Astrocyte (in vitro differentiated cells and primary cell): Measurements from ENCODE around the gene TTLL8. TPM values are rescaled to one million over a fixed set of nuclear protein-coding genes. Genes with fewer than 3 reads are reported as not detected.

Experiments used
- DNase-seq: peaks from one replicate; pipeline ENCODE4 v3.0.0-alpha.2; 2010; ENCODE audit warnings: low read depth
- FAIRE-seq: peaks from 2 replicates; lab custom pipeline; 2011; peaks lifted over from hg19 to GRCh38; lab: Jason Lieb, UNC
- H2AFZ ChIP-seq: 2 replicates; pipeline ENCODE4 v1.6.0; 2012; ENCODE audit warnings: low read depth, low read length, inconsistent platforms
- H3K27ac ChIP-seq: 2 replicates; pipeline ENCODE4 v1.5.1; 2011; ENCODE audit warnings: low read depth, low read length, inconsistent platforms
- H3K27me3 ChIP-seq: 2 replicates; pipeline ENCODE4 v1.6.0; 2011; ENCODE audit warnings: low read length, inconsistent platforms; ENCODE audit not compliant: insufficient read depth
- H3K36me3 ChIP-seq: 2 replicates; pipeline ENCODE4 v1.5.1; 2011; ENCODE audit warnings: low read length, inconsistent platforms; ENCODE audit not compliant: insufficient read depth
- H3K4me1 ChIP-seq: 2 replicates; pipeline ENCODE4 v1.5.1; 2011; ENCODE audit warnings: low read length, inconsistent platforms; ENCODE audit not compliant: insufficient read depth
- H3K4me2 ChIP-seq: 2 replicates; pipeline ENCODE4 v1.6.0; 2012; ENCODE audit warnings: low read length, inconsistent platforms
- H3K4me3 ChIP-seq: 2 replicates; pipeline ENCODE4 v1.5.1; 2011; ENCODE audit warnings: low read depth, mild to moderate bottlenecking, low read length, inconsistent platforms; ENCODE audit not compliant: insufficient read depth
- H3K79me2 ChIP-seq: 2 replicates; pipeline ENCODE4 v1.6.0; 2012; ENCODE audit warnings: mild to moderate bottlenecking, low read length, inconsistent platforms; ENCODE audit not compliant: insufficient read depth
- H3K9ac ChIP-seq: 2 replicates; pipeline ENCODE4 v1.6.0; 2012; ENCODE audit warnings: mild to moderate bottlenecking, low read length, inconsistent platforms
- H3K9me3 ChIP-seq: 2 replicates; pipeline ENCODE4 v1.5.1; 2012; ENCODE audit warnings: low read depth, mild to moderate bottlenecking, low read length, inconsistent platforms; ENCODE audit not compliant: insufficient read depth
- H4K20me1 ChIP-seq: 2 replicates; pipeline ENCODE4 v1.6.0; 2012; ENCODE audit warnings: low read length, inconsistent platforms; ENCODE audit not compliant: insufficient read depth
- H3K27ac Mint-ChIP-seq: one replicate; pipeline ENCODE4 v1.8.0; 2021; ENCODE audit warnings: mild to moderate bottlenecking, mixed read lengths; ENCODE audit not compliant: unreplicated experiment
- H3K27me3 Mint-ChIP-seq: one replicate; pipeline ENCODE4 v1.8.0; 2021; ENCODE audit warnings: low read depth, mixed read lengths; ENCODE audit not compliant: unreplicated experiment
- H3K36me3 Mint-ChIP-seq: one replicate; pipeline ENCODE4 v1.8.0; 2021; ENCODE audit warnings: low read depth, mixed read lengths; ENCODE audit not compliant: unreplicated experiment
- H3K4me1 Mint-ChIP-seq: one replicate; pipeline ENCODE4 v1.8.0; 2021; ENCODE audit warnings: low read depth, mixed read lengths; ENCODE audit not compliant: unreplicated experiment
- H3K4me3 Mint-ChIP-seq: one replicate; pipeline ENCODE4 v1.8.0; 2021; ENCODE audit warnings: mild to moderate bottlenecking, moderate library complexity, mixed read lengths; ENCODE audit not compliant: unreplicated experiment
- H3K9me3 Mint-ChIP-seq: one replicate; pipeline ENCODE4 v1.8.0; 2021; ENCODE audit warnings: mild to moderate bottlenecking, mixed read lengths; ENCODE audit not compliant: unreplicated experiment
- EZH2 ChIP-seq: IDR thresholded peaks from 2 replicates; pipeline ENCODE4 v1.6.1; 2012; ENCODE audit warnings: mild to moderate bottlenecking, low read length, inconsistent platforms; ENCODE audit not compliant: insufficient read depth
- total RNA-seq: library from RNA; stranded (reverse); gene quantifications from 2 replicates; pipeline ENCODE4 v1.2.1, GENCODE V29; 2021
- TF ChIP-seq, protein P1 (sequence below): IDR thresholded peaks from 2 replicates; pipeline ENCODE4 v1.5.1; 2011; ENCODE audit warnings: low read depth, mild to moderate bottlenecking, inconsistent platforms, low read length, moderate library complexity; ENCODE audit not compliant: insufficient read depth

The TTLL8 gene
- total RNA-seq, 1 donor from 2014 or later: not detected

DNA sequence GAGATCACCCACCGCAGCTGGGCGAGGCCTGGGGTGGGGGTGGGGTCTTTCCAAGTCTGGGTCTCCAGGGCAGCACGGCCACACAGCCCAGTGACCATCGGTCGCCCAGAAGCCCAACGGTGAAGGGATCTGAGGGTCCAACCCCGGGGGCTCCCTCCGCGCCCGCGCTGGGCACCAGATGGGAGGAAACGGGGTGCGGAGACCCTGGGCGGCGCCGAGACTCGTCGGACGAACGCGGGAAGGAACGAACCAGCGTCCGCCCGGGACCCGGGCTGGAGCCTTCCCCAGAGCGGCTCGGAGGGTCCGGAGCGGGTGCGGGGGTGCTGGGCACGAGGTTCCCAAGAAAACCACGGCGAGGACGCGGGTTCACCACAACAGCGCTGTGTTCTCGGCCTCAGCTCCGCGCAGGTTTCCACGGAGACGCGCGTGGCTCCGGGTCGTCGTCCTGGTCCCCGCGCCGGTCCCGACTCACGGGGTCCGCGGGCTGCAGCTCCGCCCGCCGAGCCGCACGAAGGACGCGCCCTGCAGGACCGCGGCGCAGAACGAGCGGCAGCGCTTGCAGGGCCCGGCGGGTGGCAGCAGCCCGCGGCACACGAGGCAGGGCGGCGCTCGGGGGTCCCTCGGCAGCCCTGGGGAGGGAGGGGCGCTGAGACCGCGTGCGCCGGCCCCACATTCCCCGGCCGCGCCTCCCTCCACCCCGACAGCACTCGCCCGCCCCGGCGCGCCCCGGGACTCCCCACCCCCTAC lies 43.3 kb downstream of the TTLL8 start:
- peaks cover 33% of the 10 kb centered on the region for H3K27me3 Mint-ChIP-seq
- Histone ChIP-seq H4K20me1 (no peaks in the 10 kb centered on the region), H2AFZ (no peak overlapping the region), H3K79me2 (no peaks in the 10 kb centered on the region), H3K4me3 (no peak overlapping the region), H3K36me3 (no peaks in the 10 kb centered on the region), H3K9ac (no peak overlapping the region), H3K9me3 (no peaks in the 10 kb centered on the region), H3K4me1 (peaks cover 7% of the 10 kb centered on the region), H3K4me2 (peak overlapping the region; percentile 19), H3K27ac (no peak overlapping the region), H3K27me3 (peaks cover 42% of the 10 kb centered on the region)
- no peak for DNase-seq
- no peak overlapping the region for H3K27ac Mint-ChIP-seq
- H3K4me3 Mint-ChIP-seq: no peak overlapping the region
- H3K4me1 Mint-ChIP-seq: no peaks in the 10 kb centered on the region
- FAIRE-seq: no peak
- TF ChIP-seq, protein P1, sequence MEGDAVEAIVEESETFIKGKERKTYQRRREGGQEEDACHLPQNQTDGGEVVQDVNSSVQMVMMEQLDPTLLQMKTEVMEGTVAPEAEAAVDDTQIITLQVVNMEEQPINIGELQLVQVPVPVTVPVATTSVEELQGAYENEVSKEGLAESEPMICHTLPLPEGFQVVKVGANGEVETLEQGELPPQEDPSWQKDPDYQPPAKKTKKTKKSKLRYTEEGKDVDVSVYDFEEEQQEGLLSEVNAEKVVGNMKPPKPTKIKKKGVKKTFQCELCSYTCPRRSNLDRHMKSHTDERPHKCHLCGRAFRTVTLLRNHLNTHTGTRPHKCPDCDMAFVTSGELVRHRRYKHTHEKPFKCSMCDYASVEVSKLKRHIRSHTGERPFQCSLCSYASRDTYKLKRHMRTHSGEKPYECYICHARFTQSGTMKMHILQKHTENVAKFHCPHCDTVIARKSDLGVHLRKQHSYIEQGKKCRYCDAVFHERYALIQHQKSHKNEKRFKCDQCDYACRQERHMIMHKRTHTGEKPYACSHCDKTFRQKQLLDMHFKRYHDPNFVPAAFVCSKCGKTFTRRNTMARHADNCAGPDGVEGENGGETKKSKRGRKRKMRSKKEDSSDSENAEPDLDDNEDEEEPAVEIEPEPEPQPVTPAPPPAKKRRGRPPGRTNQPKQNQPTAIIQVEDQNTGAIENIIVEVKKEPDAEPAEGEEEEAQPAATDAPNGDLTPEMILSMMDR: no peak
- peak; percentile 91 for TF ChIP-seq EZH2
- H3K9me3 Mint-ChIP-seq: peaks cover under 1% of the 10 kb centered on the region
- H3K36me3 Mint-ChIP-seq: no peaks in the 10 kb centered on the region

DNA sequence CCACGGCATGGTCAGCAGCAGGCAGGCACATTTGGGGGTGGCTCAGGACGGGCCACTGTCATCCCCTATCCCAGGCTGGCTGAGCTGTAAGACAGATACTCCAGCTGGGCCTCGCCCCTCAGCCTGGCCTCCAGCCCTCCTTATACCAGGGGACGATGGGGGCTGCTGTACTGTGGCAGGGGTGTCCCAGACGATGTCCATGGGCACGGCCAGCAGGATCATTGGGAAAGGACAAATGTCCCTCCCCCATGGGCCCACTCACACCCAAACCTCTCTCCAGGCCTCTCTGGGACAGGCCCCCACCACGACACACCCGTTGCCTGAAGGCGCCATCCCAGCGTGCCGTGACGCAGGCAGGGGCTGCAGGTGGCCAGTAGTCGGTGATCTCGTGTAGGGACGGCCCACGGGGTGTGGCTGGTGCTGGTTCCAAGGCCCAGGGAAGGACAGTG lies 44.0 kb downstream of the TTLL8 start:
- H3K27me3 ChIP-seq: peaks cover 42% of the 10 kb centered on the region
- H3K9me3 Mint-ChIP-seq: peaks cover 2% of the 10 kb centered on the region
- H3K4me2 ChIP-seq: no peak overlapping the region
- H3K27ac Mint-ChIP-seq: no peak overlapping the region
- H3K36me3 ChIP-seq: no peaks in the 10 kb centered on the region
- H3K4me1 ChIP-seq: peaks cover 7% of the 10 kb centered on the region
- H3K27ac ChIP-seq: no peak overlapping the region
- peaks cover 35% of the 10 kb centered on the region for H3K27me3 Mint-ChIP-seq
- no peaks in the 10 kb centered on the region for H4K20me1 ChIP-seq
- TF ChIP-seq, protein P1: no peak
- TF ChIP-seq EZH2: no peak
- no peak overlapping the region for H3K4me3 Mint-ChIP-seq
- no peaks in the 10 kb centered on the region for H3K4me1 Mint-ChIP-seq
- no peaks in the 10 kb centered on the region for H3K36me3 Mint-ChIP-seq
- no peaks in the 10 kb centered on the region for H3K79me2 ChIP-seq
- FAIRE-seq (no peak), DNase-seq (no peak)
- H3K9ac ChIP-seq: no peak overlapping the region
- no peak overlapping the region for H2AFZ ChIP-seq
- no peaks in the 10 kb centered on the region for H3K9me3 ChIP-seq
- H3K4me3 ChIP-seq: no peak overlapping the region
